ENCODE measurements around the gene PRCD.

The PRCD gene, protein sequence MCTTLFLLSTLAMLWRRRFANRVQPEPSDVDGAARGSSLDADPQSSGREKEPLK

DNA sequence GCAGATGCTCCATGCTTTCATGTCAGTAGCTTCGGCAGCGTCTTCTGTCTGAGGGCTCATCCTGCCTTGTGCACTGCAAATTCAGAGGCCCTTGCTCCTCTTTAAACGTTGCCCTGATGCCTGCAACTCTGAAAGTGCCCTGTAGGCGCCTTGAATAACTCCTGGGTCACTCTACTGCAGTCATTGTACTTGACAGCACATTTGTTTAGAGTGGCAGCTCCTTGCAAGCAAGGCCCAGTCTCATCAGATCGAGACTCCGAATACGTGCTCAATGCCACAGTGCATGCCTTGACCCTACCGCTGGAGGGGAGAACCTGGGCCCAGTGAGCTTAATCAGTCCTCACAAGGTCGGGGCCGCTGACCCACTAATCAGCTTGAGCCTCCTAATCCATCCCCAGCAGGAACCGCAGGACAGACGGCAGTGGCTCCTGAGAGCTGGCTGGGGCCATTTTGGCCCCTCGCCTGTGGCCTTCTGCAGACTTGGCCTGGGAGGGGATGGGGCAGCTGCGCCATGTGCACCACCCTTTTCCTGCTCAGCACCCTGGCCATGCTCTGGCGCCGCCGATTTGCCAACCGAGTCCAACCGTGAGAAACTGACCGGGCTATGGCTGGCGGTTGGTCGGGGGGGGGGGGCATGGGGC is at the start of gene PRCD:
TSS of gene PRCD (plus strand) at position 414 of the 641 bp plus-strand sequence. CDS start at position 512, 98 bp downstream.
- no peaks in the 10 kb centered on the region for H3K9me3 ChIP-seq (ENCODE audit: low read length)
- H3K4me3 ChIP-seq (ENCODE audit: low read length): peak within 1 kb of the TSS; percentile 37
- H3K4me1 ChIP-seq (ENCODE audit: insufficient read depth, low read length): peaks cover 54% of the 10 kb centered on the region
- peaks cover 42% of the 10 kb centered on the region for H3K27me3 ChIP-seq (ENCODE audit: insufficient read depth, low read length)
- no peaks in the 10 kb centered on the region for H3K36me3 ChIP-seq (ENCODE audit: insufficient read depth, low read length)
- H2AFZ ChIP-seq (ENCODE audit: low read depth, low read length): no peak within 1 kb of the TSS

DNA sequence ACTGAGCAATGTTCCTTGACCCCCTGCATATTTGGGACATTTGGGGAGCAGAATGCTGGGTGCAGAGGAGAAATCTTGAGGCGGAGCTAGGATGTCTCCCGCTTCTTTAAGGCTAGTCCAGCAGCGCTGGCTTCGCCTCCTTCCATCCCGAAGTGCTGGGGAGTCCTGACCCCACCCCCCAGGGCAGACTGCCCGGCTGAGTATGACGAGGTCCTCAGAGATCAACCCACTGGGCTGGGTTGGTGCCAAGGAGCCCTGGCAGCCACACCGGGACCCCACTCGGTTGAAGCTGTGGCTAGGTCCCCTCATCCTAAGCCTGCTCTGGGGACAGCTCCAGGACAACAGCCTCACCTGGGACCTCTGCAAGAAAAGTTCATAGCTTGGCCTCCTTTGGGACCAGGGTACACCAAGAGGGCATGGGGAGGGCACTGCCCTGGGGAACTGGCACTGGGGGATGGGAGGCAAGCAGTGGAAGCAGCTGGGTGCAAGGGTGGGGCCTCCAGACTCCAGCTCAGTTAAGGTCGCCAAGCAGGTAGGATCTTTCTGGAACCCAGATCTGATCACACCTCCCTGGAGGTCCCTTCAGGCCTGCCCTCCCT is 49.6 kb upstream of the PRCD start:
- H2AFZ ChIP-seq (ENCODE audit: low read depth, low read length): no peak overlapping the region
- H3K4me3 ChIP-seq (ENCODE audit: low read length): no peak overlapping the region
- no peaks in the 10 kb centered on the region for H3K9me3 ChIP-seq (ENCODE audit: low read length)
- H3K27me3 ChIP-seq (ENCODE audit: insufficient read depth, low read length): peaks cover 34% of the 10 kb centered on the region
- H3K4me1 ChIP-seq (ENCODE audit: insufficient read depth, low read length): peaks cover 9% of the 10 kb centered on the region
- H3K36me3 ChIP-seq (ENCODE audit: insufficient read depth, low read length): no peaks in the 10 kb centered on the region

GRCh38 chr17:76491271-76492122 is 48.3 kb upstream of the PRCD start:
- Histone ChIP-seq H3K9me3 (ENCODE audit: low read length) (no peaks in the 10 kb centered on the region), H2AFZ (ENCODE audit: low read depth, low read length) (no peak overlapping the region), H3K4me1 (ENCODE audit: insufficient read depth, low read length) (peaks cover 9% of the 10 kb centered on the region), H3K27me3 (ENCODE audit: insufficient read depth, low read length) (peaks cover 46% of the 10 kb centered on the region), H3K4me3 (ENCODE audit: low read length) (no peak overlapping the region), H3K36me3 (ENCODE audit: insufficient read depth, low read length) (no peaks in the 10 kb centered on the region)

- Histone ChIP-seq H3K27me3 (ENCODE audit: insufficient read depth, low read length) (peaks cover 48% of the 10 kb centered on the region), H3K4me1 (ENCODE audit: insufficient read depth, low read length) (peaks cover 9% of the 10 kb centered on the region), H3K36me3 (ENCODE audit: insufficient read depth, low read length) (no peaks in the 10 kb centered on the region), H2AFZ (ENCODE audit: low read depth, low read length) (no peak overlapping the region), H3K9me3 (ENCODE audit: low read length) (no peaks in the 10 kb centered on the region), H3K4me3 (ENCODE audit: low read length) (no peak overlapping the region)
Measured at GRCh38 chr17:76492123-76492988, 47.5 kb upstream of the PRCD start.

GRCh38 chr17:76492989-76493501 is 46.8 kb upstream of the PRCD start:
- no peak overlapping the region for H3K4me3 ChIP-seq (ENCODE audit: low read length)
- no peaks in the 10 kb centered on the region for H3K36me3 ChIP-seq (ENCODE audit: insufficient read depth, low read length)
- no peaks in the 10 kb centered on the region for H3K9me3 ChIP-seq (ENCODE audit: low read length)
- peaks cover 11% of the 10 kb centered on the region for H3K4me1 ChIP-seq (ENCODE audit: insufficient read depth, low read length)
- peaks cover 53% of the 10 kb centered on the region for H3K27me3 ChIP-seq (ENCODE audit: insufficient read depth, low read length)
- H2AFZ ChIP-seq (ENCODE audit: low read depth, low read length): no peak overlapping the region

GRCh38 chr17:76493505-76494167 is 46.2 kb upstream of the PRCD start:
- H3K4me1 ChIP-seq (ENCODE audit: insufficient read depth, low read length): peaks cover 17% of the 10 kb centered on the region
- H3K36me3 ChIP-seq (ENCODE audit: insufficient read depth, low read length): no peaks in the 10 kb centered on the region
- H2AFZ ChIP-seq (ENCODE audit: low read depth, low read length): no peak overlapping the region
- no peak overlapping the region for H3K4me3 ChIP-seq (ENCODE audit: low read length)
- no peaks in the 10 kb centered on the region for H3K9me3 ChIP-seq (ENCODE audit: low read length)
- peaks cover 53% of the 10 kb centered on the region for H3K27me3 ChIP-seq (ENCODE audit: insufficient read depth, low read length)

- peaks cover 71% of the 10 kb centered on the region for H3K27me3 ChIP-seq (ENCODE audit: insufficient read depth, low read length)
- H3K4me3 ChIP-seq (ENCODE audit: low read length): no peak overlapping the region
- no peaks in the 10 kb centered on the region for H3K9me3 ChIP-seq (ENCODE audit: low read length)
- no peaks in the 10 kb centered on the region for H3K36me3 ChIP-seq (ENCODE audit: insufficient read depth, low read length)
- peaks cover 20% of the 10 kb centered on the region for H3K4me1 ChIP-seq (ENCODE audit: insufficient read depth, low read length)
- no peak overlapping the region for H2AFZ ChIP-seq (ENCODE audit: low read depth, low read length)
Measured at GRCh38 chr17:76495663-76496400, 44.0 kb upstream of the PRCD start.

DNA sequence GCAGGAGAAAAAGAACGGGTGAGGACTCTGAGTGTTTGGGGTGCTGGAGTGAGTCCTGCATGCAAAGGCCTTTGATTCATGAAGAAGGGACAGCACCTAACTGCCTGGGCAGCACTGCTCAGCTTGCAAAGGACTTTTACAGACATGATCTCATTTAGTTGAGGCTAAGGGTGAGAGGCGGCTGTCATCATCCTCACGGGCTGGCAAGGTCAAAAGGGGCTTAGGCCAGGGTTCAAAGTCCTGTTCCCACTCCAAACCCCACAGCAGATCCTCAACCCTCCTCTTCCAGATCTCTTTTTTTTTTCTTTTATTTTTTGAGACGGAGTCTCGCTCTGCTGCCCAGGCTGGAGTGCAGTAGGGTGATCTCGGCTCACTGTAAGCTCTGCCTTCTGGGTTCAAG is 43.4 kb upstream of the PRCD start:
- no peak overlapping the region for H3K4me3 ChIP-seq (ENCODE audit: low read length)
- peaks cover 20% of the 10 kb centered on the region for H3K4me1 ChIP-seq (ENCODE audit: insufficient read depth, low read length)
- no peaks in the 10 kb centered on the region for H3K36me3 ChIP-seq (ENCODE audit: insufficient read depth, low read length)
- H3K9me3 ChIP-seq (ENCODE audit: low read length): no peaks in the 10 kb centered on the region
- no peak overlapping the region for H2AFZ ChIP-seq (ENCODE audit: low read depth, low read length)
- H3K27me3 ChIP-seq (ENCODE audit: insufficient read depth, low read length): peaks cover 76% of the 10 kb centered on the region

- Histone ChIP-seq H3K27me3 (ENCODE audit: insufficient read depth, low read length) (peaks cover 77% of the 10 kb centered on the region), H2AFZ (ENCODE audit: low read depth, low read length) (no peak overlapping the region), H3K36me3 (ENCODE audit: insufficient read depth, low read length) (no peaks in the 10 kb centered on the region), H3K9me3 (ENCODE audit: low read length) (no peaks in the 10 kb centered on the region), H3K4me1 (ENCODE audit: insufficient read depth, low read length) (peaks cover 26% of the 10 kb centered on the region), H3K4me3 (ENCODE audit: low read length) (no peak overlapping the region)
Measured at GRCh38 chr17:76497699-76497978, 42.2 kb upstream of the PRCD start.

GRCh38 chr17:76497979-76498875 is 41.6 kb upstream of the PRCD start:
- Histone ChIP-seq H3K4me1 (ENCODE audit: insufficient read depth, low read length) (peaks cover 20% of the 10 kb centered on the region), H3K4me3 (ENCODE audit: low read length) (no peak overlapping the region), H3K27me3 (ENCODE audit: insufficient read depth, low read length) (peaks cover 77% of the 10 kb centered on the region), H2AFZ (ENCODE audit: low read depth, low read length) (peak overlapping the region; percentile 18), H3K9me3 (ENCODE audit: low read length) (no peaks in the 10 kb centered on the region), H3K36me3 (ENCODE audit: insufficient read depth, low read length) (no peaks in the 10 kb centered on the region)

DNA sequence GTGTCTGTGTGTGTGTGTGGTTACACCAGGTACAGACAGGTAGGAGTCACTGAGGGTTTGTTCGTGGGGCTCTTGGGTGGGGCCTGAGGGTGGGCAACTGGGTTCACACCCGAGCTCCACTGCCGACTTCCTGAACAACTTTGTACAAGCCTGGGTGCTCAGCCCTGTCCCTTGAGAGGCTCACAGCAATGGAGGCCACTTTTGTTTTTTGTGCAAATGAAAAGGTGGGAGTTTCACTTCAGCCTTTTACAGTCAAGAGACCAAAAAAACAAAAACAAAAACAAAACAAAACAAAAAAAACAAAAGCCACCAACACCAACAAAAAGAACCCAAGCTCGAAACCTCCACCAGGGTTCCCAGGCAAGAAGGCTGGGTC is 41.0 kb upstream of the PRCD start:
- Histone ChIP-seq H3K4me3 (ENCODE audit: low read length) (no peak overlapping the region), H3K27me3 (ENCODE audit: insufficient read depth, low read length) (peaks cover 73% of the 10 kb centered on the region), H3K9me3 (ENCODE audit: low read length) (no peaks in the 10 kb centered on the region), H2AFZ (ENCODE audit: low read depth, low read length) (no peak overlapping the region), H3K36me3 (ENCODE audit: insufficient read depth, low read length) (no peaks in the 10 kb centered on the region), H3K4me1 (ENCODE audit: insufficient read depth, low read length) (peaks cover 17% of the 10 kb centered on the region)
